ENCODE results near the gene RGR. TPM values are rescaled to one million over a fixed set of nuclear protein-coding genes. Genes with fewer than 3 reads are reported as not detected.

Gene RGR
- total and polyA plus RNA-seq, 2 experiments from 2014 or later = not detected

DNA sequence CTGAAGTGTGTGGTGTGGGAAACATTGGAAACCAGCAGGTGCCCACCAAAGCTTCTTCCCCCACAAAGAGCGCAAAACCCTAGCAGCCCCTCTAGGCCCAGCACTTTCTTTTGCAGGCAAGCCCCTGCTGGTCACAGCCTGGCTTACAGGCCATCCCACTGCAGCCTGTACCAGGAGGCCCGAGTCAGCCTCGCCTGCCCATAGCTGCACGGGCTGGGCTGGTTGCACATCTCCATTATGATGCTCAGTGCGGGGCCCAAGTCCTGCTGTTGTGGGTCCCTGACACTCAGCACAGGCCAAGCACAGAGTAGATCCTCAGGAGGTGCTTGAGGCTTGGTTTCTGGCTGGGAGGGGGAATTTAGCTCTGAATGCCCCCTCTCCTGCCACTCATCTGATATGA is 42.5 kb upstream of the RGR start:
- Histone ChIP-seq H3F3A (replicated peaks; ENCODE audit: low read depth) (no peaks in the 10 kb centered on the region), H2AFZ (no peak overlapping the region), H3K4me1 (ENCODE audit: insufficient read depth) (no peaks in the 10 kb centered on the region), H3K4me3 (no peak overlapping the region), H4K20me1 (replicated peaks; ENCODE audit: insufficient read depth) (no peaks in the 10 kb centered on the region; the same call in 1 of the 2 replicates), H3K79me2 (replicated peaks; ENCODE audit: insufficient read depth) (no peaks in the 10 kb centered on the region), H3K27ac (ENCODE audit: low read depth) (no peak overlapping the region), H3K27me3 (ENCODE audit: insufficient read depth) (no peaks in the 10 kb centered on the region), H3K36me3 (ENCODE audit: insufficient read depth) (no peaks in the 10 kb centered on the region), H3K9me2 (ENCODE audit: insufficient read depth) (no peaks in the 10 kb centered on the region), H3K4me2 (no peak overlapping the region)
- H3K27me3 Mint-ChIP-seq (ENCODE audit: insufficient read depth, low read depth, poor library complexity) = peaks cover 3% of the 10 kb centered on the region
- DNase-seq (ENCODE audit: low spot score) = no peak
- ATAC-seq = no peak; the same call in 2 of the 3 replicates
- no peaks in the 10 kb centered on the region for H3K4me1 Mint-ChIP-seq
- no peak overlapping the region for H3K27ac Mint-ChIP-seq
- H3K9me3 Mint-ChIP-seq = no peaks in the 10 kb centered on the region
- no peaks in the 10 kb centered on the region for H3K36me3 Mint-ChIP-seq (ENCODE audit: low read depth)
- H3K4me3 Mint-ChIP-seq = no peak overlapping the region
- no peak for TF ChIP-seq POLR2AphosphoS5 (IDR thresholded peaks at IDR 0.05; ENCODE audit: low read depth)
- TF ChIP-seq EZH2 (IDR thresholded peaks at IDR 0.05; ENCODE audit: low read depth, unreplicated experiment) = no peak
- TF ChIP-seq CREB1 (CRISPR knock-in tag; IDR thresholded peaks at IDR 0.05; ENCODE audit: low read depth) = no peak
- no peak for TF ChIP-seq JUNB (IDR thresholded peaks at IDR 0.05; ENCODE audit: unreplicated experiment)
- TF ChIP-seq NANOG (IDR thresholded peaks at IDR 0.05; ENCODE audit: borderline replicate concordance) = no peak
- TF ChIP-seq ZNF331 (CRISPR knock-in tag; IDR thresholded peaks at IDR 0.05; ENCODE audit: low read depth) = no peak
- TF ChIP-seq EZH2phosphoT487 (IDR thresholded peaks at IDR 0.05; ENCODE audit: unreplicated experiment) = no peak
- TF ChIP-seq, protein P1, sequence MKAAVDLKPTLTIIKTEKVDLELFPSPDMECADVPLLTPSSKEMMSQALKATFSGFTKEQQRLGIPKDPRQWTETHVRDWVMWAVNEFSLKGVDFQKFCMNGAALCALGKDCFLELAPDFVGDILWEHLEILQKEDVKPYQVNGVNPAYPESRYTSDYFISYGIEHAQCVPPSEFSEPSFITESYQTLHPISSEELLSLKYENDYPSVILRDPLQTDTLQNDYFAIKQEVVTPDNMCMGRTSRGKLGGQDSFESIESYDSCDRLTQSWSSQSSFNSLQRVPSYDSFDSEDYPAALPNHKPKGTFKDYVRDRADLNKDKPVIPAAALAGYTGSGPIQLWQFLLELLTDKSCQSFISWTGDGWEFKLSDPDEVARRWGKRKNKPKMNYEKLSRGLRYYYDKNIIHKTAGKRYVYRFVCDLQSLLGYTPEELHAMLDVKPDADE (IDR thresholded peaks at IDR 0.05) = no peak
- no peak for TF ChIP-seq STAT1 (IDR thresholded peaks at IDR 0.05; ENCODE audit: unreplicated experiment)
- TF ChIP-seq REST (IDR thresholded peaks at IDR 0.05; ENCODE audit: unreplicated experiment) = no peak
- no peak for TF ChIP-seq CTCF (conservative IDR thresholded peaks at IDR 0.05; ENCODE audit: low read depth in 2 of 2)
- no peak for TF ChIP-seq ZNF114 (CRISPR knock-in tag; IDR thresholded peaks at IDR 0.05)
- TF ChIP-seq ZNF462 (CRISPR knock-in tag; IDR thresholded peaks at IDR 0.05) = no peak
